ENCODE data around the gene CSTA. TPM values are rescaled to one million over a fixed set of nuclear protein-coding genes. Genes with fewer than 3 reads are reported as not detected.

Gene CSTA
- total and polyA plus RNA-seq, 2 of the 13 experiments (the other 11 are each of a cell fraction or from before 2014, with no cell fraction given): 3.9 to 11.0 TPM

- TF ChIP-seq AFF4 (CRISPR knock-in tag; IDR thresholded peaks at IDR 0.05): peak; percentile 40; the same call in 1 of the 2 replicates
- TF ChIP-seq ZNF124 (CRISPR knock-in tag; IDR thresholded peaks at IDR 0.05): peak; percentile 82; the same call in 1 of the 2 replicates
- TF ChIP-seq ARID2 (CRISPR knock-in tag; IDR thresholded peaks at IDR 0.05; ENCODE audit: borderline replicate concordance): peak; percentile 96
- TF ChIP-seq ZNF253 (CRISPR knock-in tag; IDR thresholded peaks at IDR 0.05; ENCODE audit: borderline replicate concordance): 0 out of 2 replicates have a peak, but pooled peaks have one; percentile 28
- TF ChIP-seq ARNT2 (CRISPR knock-in tag; IDR thresholded peaks at IDR 0.05; ENCODE audit: low read depth): no peak; the same call in 1 of the 2 replicates
- no peak for TF ChIP-seq ZUFSP (CRISPR knock-in tag; IDR thresholded peaks at IDR 0.05; ENCODE audit: borderline replicate concordance)
- TF ChIP-seq GLI4 (CRISPR knock-in tag; IDR thresholded peaks at IDR 0.05; ENCODE audit: borderline replicate concordance): 0 out of 2 replicates have a peak, but pooled peaks have one; percentile 87
- no peak for TF ChIP-seq TAF15 (IDR thresholded peaks at IDR 0.05; ENCODE audit: low read depth, low read length, poor library complexity, severe bottlenecking)
- TF ChIP-seq SKIL (CRISPR knock-in tag; IDR thresholded peaks at IDR 0.05; ENCODE audit: borderline replicate concordance): 0 out of 2 replicates have a peak, but pooled peaks have one; percentile 60
- TF ChIP-seq ZNF446 (CRISPR knock-in tag; IDR thresholded peaks at IDR 0.05): peak; percentile 60; the same call in 1 of the 2 replicates
- TF ChIP-seq HIC2 (CRISPR knock-in tag; IDR thresholded peaks at IDR 0.05; ENCODE audit: low read depth): peak; percentile 46; the same call in 1 of the 2 replicates
- no peak for TF ChIP-seq BCLAF1 (IDR thresholded peaks at IDR 0.05)
- TF ChIP-seq ZNF44 (CRISPR knock-in tag; IDR thresholded peaks at IDR 0.05): no peak; the same call in 1 of the 2 replicates
- TF ChIP-seq IKZF1 (IDR thresholded peaks at IDR 0.05): no peak
Observed at GRCh38 chr3:122383771-122384697, 59.0 kb downstream of the CSTA start, which contains the start of gene FAM162A (continued).

Data from HepG2 (cell line).